Measurements from ENCODE around the gene ZFP2.

DNA sequence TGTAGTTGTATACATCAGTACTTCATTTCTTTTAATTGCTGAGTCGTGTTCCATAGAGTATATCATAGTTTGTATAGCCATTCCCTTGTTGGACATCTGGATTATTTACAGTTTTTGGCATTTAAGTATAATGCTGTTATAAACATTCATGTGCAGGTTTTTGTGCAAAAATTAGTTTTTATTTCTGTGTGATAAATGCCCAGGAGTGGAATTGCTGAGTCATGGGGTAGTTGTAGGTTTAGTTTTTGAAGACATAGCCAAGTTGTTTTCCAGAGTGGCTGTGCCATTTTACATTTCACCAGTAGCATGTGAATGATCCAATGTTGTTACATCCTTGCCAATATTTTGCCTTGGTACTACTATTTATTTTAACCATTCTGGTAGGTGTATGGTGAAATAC, 23.4 kb upstream of the ZFP2 start:
- TF ChIP-seq POLR2AphosphoS5 (IDR thresholded peaks at IDR 0.05; ENCODE audit: low read depth) (no peak), EZH2phosphoT487 (IDR thresholded peaks at IDR 0.05; ENCODE audit: unreplicated experiment) (no peak), EZH2 (IDR thresholded peaks at IDR 0.05; ENCODE audit: low read depth, unreplicated experiment) (no peak), ZNF331 (CRISPR knock-in tag; IDR thresholded peaks at IDR 0.05; ENCODE audit: low read depth) (no peak), NANOG (IDR thresholded peaks at IDR 0.05; ENCODE audit: borderline replicate concordance) (no peak), JUNB (IDR thresholded peaks at IDR 0.05; ENCODE audit: unreplicated experiment) (no peak), CREB1 (CRISPR knock-in tag; IDR thresholded peaks at IDR 0.05; ENCODE audit: low read depth) (no peak)
- TF ChIP-seq, protein P1, sequence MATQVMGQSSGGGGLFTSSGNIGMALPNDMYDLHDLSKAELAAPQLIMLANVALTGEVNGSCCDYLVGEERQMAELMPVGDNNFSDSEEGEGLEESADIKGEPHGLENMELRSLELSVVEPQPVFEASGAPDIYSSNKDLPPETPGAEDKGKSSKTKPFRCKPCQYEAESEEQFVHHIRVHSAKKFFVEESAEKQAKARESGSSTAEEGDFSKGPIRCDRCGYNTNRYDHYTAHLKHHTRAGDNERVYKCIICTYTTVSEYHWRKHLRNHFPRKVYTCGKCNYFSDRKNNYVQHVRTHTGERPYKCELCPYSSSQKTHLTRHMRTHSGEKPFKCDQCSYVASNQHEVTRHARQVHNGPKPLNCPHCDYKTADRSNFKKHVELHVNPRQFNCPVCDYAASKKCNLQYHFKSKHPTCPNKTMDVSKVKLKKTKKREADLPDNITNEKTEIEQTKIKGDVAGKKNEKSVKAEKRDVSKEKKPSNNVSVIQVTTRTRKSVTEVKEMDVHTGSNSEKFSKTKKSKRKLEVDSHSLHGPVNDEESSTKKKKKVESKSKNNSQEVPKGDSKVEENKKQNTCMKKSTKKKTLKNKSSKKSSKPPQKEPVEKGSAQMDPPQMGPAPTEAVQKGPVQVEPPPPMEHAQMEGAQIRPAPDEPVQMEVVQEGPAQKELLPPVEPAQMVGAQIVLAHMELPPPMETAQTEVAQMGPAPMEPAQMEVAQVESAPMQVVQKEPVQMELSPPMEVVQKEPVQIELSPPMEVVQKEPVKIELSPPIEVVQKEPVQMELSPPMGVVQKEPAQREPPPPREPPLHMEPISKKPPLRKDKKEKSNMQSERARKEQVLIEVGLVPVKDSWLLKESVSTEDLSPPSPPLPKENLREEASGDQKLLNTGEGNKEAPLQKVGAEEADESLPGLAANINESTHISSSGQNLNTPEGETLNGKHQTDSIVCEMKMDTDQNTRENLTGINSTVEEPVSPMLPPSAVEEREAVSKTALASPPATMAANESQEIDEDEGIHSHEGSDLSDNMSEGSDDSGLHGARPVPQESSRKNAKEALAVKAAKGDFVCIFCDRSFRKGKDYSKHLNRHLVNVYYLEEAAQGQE (IDR thresholded peaks at IDR 0.05; ENCODE audit: unreplicated experiment) = no peak
- TF ChIP-seq, protein P2, sequence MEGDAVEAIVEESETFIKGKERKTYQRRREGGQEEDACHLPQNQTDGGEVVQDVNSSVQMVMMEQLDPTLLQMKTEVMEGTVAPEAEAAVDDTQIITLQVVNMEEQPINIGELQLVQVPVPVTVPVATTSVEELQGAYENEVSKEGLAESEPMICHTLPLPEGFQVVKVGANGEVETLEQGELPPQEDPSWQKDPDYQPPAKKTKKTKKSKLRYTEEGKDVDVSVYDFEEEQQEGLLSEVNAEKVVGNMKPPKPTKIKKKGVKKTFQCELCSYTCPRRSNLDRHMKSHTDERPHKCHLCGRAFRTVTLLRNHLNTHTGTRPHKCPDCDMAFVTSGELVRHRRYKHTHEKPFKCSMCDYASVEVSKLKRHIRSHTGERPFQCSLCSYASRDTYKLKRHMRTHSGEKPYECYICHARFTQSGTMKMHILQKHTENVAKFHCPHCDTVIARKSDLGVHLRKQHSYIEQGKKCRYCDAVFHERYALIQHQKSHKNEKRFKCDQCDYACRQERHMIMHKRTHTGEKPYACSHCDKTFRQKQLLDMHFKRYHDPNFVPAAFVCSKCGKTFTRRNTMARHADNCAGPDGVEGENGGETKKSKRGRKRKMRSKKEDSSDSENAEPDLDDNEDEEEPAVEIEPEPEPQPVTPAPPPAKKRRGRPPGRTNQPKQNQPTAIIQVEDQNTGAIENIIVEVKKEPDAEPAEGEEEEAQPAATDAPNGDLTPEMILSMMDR (conservative IDR thresholded peaks at IDR 0.05; ENCODE audit: low read depth in 2 of 2) = no peak
- TF ChIP-seq, protein P3, sequence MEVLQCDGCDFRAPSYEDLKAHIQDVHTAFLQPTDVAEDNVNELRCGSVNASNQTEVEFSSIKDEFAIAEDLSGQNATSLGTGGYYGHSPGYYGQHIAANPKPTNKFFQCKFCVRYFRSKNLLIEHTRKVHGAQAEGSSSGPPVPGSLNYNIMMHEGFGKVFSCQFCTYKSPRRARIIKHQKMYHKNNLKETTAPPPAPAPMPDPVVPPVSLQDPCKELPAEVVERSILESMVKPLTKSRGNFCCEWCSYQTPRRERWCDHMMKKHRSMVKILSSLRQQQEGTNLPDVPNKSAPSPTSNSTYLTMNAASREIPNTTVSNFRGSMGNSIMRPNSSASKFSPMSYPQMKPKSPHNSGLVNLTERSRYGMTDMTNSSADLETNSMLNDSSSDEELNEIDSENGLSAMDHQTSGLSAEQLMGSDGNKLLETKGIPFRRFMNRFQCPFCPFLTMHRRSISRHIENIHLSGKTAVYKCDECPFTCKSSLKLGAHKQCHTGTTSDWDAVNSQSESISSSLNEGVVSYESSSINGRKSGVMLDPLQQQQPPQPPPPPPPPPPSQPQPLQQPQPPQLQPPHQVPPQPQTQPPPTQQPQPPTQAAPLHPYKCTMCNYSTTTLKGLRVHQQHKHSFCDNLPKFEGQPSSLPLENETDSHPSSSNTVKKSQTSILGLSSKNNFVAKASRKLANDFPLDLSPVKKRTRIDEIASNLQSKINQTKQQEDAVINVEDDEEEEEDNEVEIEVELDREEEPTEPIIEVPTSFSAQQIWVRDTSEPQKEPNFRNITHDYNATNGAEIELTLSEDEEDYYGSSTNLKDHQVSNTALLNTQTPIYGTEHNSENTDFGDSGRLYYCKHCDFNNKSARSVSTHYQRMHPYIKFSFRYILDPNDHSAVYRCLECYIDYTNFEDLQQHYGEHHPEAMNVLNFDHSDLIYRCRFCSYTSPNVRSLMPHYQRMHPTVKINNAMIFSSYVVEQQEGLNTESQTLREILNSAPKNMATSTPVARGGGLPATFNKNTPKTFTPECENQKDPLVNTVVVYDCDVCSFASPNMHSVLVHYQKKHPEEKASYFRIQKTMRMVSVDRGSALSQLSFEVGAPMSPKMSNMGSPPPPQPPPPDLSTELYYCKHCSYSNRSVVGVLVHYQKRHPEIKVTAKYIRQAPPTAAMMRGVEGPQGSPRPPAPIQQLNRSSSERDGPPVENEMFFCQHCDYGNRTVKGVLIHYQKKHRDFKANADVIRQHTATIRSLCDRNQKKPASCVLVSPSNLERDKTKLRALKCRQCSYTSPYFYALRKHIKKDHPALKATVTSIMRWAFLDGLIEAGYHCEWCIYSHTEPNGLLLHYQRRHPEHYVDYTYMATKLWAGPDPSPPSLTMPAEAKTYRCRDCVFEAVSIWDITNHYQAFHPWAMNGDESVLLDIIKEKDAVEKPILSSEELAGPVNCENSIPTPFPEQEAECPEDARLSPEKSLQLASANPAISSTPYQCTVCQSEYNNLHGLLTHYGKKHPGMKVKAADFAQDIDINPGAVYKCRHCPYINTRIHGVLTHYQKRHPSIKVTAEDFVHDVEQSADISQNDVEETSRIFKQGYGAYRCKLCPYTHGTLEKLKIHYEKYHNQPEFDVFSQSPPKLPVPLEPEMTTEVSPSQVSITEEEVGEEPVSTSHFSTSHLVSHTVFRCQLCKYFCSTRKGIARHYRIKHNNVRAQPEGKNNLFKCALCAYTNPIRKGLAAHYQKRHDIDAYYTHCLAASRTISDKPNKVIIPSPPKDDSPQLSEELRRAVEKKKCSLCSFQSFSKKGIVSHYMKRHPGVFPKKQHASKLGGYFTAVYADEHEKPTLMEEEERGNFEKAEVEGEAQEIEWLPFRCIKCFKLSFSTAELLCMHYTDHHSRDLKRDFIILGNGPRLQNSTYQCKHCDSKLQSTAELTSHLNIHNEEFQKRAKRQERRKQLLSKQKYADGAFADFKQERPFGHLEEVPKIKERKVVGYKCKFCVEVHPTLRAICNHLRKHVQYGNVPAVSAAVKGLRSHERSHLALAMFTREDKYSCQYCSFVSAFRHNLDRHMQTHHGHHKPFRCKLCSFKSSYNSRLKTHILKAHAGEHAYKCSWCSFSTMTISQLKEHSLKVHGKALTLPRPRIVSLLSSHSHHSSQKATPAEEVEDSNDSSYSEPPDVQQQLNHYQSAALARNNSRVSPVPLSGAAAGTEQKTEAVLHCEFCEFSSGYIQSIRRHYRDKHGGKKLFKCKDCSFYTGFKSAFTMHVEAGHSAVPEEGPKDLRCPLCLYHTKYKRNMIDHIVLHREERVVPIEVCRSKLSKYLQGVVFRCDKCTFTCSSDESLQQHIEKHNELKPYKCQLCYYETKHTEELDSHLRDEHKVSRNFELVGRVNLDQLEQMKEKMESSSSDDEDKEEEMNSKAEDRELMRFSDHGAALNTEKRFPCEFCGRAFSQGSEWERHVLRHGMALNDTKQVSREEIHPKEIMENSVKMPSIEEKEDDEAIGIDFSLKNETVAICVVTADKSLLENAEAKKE (CRISPR knock-in tag; IDR thresholded peaks at IDR 0.05) = no peak
- TF ChIP-seq, protein P4, sequence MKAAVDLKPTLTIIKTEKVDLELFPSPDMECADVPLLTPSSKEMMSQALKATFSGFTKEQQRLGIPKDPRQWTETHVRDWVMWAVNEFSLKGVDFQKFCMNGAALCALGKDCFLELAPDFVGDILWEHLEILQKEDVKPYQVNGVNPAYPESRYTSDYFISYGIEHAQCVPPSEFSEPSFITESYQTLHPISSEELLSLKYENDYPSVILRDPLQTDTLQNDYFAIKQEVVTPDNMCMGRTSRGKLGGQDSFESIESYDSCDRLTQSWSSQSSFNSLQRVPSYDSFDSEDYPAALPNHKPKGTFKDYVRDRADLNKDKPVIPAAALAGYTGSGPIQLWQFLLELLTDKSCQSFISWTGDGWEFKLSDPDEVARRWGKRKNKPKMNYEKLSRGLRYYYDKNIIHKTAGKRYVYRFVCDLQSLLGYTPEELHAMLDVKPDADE (IDR thresholded peaks at IDR 0.05) = no peak

All from GM23338 (cell line).